NCI-H510A treated with DMSO at 0.1 percent for 48 hours (cell line): ENCODE results near the gene CDKN3.
"Not testable (repeated sequence)": the region's sequence is repeated elsewhere in the genome, so short reads cannot be mapped to it uniquely, and the experiment has no call there.

Experiments
- DNase-seq: peaks from one replicate; lab custom pipeline; 2025; lab: John Stamatoyannopoulos, UW

The CDKN3 gene

DNA sequence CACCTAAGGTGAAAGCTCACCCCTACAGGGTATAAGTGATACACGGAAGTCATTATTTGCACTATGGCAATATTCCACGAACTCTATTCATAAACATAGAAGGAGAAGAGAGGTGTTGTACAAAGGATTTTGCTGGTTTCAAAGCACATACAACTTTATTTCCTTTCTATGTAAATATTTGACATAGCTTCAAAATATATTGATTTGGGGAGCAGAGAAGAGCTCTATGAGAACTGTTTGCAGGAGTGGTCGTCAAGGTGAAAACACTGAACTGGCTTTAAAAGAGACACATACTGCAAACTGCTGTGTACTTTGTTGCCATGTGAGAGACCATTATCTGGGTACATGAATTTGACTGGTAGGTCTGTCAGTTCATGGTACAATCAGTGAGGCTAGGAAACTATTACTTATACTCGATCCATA is 27.7 kb downstream of the CDKN3 start:
- DNase-seq = no peak

GRCh38 chr14:54425068-54425467 is 28.3 kb downstream of the CDKN3 start:
- no peak for DNase-seq

GRCh38 chr14:54425537-54426274 is 28.9 kb downstream of the CDKN3 start:
- DNase-seq = no peak

- DNase-seq = no peak
These were observed 31.1 kb downstream of the CDKN3 start for GRCh38 chr14:54427871-54428270.

DNA sequence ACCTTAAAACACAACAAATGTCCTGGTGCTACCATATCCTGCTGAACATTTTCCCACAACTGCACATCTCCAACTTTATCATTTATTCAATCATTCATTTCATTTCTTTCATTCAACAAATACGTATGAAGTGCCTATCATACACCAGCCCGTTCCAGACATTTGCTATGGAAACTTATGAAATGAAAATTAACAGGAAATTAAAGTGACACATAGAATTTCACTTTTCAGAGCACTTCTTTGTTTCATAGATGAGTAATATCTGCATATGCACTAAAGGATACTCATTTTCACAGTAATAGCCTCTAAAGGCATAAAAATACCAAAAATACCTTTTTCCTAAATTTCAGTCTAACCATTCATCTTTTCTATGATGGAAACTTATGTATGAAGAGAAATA is 31.7 kb downstream of the CDKN3 start:
- no peak for DNase-seq

DNA sequence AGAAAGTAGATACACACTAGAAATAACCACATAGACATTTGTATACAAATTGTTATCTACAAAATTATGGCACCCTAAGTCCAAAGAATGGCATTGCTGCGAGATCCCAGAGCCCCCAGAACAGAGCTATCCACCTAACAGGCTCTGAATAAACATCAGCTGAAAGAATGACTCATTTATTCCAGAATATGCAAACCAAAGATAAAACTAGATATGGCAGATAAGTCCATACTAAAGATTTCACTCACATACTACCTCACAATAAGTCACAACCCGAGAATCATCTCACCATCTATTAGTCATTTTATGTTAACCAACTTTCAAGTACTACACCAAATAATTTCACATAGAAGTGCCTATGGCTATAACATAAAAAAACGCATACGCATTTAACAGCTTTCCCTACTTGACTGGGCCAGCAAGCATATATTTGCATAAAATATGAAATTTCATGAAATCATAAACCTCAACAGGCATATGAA is 38.7 kb downstream of the CDKN3 start:
- DNase-seq = no peak

- not testable (repeated sequence) for DNase-seq
These were observed 41.1 kb downstream of the CDKN3 start for GRCh38 chr14:54437954-54438353.

DNA sequence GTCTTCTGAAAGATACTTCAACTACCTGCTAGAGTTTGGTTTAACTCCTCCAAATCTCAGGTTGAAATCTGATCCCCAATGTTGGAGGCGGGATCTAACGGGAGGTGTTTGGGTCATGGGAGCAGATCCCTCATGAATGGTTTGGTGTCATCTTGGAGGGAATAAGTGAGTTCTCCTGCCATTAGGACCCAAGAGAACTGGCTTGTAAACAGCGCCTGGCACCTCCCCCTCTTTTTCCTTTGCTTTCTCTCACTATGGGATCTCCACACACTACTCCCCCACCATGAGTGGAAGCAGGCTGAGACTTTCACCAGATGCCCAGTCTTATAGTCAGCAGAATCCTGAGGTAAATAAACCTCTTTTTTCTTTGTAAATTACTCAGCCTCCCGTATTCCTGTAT is 41.9 kb downstream of the CDKN3 start:
- DNase-seq = no peak

DNA sequence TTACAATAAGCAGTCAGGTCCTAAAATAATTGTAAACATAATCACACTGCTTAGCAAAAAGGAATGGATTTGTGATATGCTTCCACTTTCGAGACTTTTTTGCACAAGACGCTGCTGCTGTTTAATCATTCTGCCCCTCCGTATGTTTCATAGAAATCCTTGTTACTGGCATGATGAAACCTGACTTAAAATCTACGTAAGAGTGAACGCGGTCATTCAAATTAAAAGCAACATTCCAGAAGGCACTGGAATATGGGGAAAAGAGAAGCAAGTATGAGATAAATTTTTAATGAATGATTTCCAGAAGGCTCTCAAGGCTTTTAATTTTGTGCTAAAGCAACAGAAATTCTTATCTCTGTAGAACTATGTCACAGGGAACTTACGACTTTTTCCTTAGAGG is 43.2 kb downstream of the CDKN3 start:
- no peak for DNase-seq

GRCh38 chr14:54440476-54440872 is 43.7 kb downstream of the CDKN3 start:
- no peak for DNase-seq

DNA sequence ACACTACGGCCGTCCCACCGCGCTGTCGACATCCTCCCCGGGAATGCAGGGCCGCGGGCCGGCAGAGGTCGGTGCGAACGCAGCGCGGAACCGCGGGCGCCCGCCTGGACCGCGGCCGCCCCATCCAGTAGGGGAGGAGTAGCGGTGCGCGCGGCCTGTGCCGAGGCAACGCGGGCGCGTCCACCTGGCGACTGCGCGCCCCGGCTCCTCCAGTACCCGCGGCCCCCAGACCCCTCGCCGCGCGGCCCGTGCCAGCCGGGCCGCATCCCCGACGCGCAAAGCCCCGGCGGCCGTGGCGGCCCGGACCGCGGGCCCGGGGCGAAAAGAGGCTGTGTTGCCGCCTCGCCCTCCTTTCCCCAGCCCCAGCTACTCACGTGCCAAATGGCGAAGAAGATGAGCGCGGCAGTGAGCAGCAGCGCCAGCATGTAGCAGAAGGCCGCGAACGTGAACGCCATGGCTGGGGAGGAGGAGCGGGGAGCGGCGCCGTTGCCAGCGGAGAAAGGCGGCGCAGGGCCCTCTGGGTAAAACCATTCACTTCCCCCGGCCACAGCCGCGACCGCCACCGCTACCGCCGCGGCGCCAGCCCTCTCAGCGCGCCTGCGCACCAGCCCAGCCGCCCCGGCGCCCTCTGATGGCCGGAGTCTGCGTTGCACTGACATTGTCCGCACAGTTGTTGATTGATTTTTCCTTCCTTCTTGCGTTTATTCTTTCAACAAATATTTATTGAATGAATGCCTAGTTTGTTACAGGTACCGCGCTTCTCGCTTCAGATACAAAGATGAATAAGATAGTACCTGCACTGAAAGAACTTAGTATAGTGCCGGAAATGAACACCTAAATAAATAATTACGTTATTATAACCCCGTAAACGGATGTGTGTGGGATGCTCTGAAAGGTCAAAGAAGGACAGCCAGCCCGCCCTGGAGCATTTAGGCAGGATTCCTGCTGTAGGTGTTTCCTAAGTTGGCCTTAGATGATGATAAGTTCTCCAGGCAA is 44.4 kb downstream of the CDKN3 start, which contains the start of gene CNIH1:
TSS of gene CNIH1 (minus strand) at position 502 of the 996 bp plus-strand sequence. CDS start at position 455, 47 bp downstream.
- DNase-seq = peak; percentile 93

GRCh38 chr14:54442961-54443360 is 46.2 kb downstream of the CDKN3 start:
- DNase-seq = not testable (repeated sequence)

DNA sequence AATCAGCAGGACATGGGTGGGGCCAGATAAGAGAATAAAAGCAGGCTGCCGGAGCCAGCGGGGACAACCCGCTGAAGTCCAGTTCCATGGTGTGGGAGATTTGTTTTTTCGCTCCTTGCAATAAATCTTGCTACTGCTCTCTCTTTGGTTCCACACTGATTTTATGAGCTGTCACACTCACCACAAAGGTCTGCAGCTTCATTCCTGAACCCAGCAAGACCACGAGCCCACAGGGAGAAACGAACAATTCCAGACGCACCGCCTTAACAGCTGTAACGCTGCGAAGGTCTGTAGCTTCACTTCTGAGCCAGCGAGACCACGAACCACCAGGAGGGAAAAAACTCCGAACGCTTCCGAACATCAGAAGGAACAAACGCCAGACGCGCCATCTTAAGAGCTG is 47.2 kb downstream of the CDKN3 start:
- no peak for DNase-seq

DNA sequence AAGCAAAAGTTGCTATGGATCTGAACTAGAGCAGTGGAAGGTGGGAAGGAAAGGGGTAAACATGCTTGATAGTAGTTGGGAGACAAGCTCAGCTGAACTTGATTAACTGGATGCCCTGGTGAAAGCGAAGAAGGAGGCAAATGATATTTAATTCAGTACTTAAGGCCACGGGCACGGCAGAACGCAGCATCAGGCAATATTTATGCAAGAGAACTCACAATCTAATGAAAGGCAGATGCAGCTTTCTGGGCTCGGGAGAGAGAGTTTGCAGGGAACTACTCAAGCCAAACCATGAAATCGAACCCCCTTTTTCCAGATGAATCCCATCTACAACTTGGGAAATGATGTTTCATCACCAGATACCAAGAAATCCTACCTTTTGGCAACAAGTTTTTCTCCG is 47.9 kb downstream of the CDKN3 start:
- no peak for DNase-seq

DNA sequence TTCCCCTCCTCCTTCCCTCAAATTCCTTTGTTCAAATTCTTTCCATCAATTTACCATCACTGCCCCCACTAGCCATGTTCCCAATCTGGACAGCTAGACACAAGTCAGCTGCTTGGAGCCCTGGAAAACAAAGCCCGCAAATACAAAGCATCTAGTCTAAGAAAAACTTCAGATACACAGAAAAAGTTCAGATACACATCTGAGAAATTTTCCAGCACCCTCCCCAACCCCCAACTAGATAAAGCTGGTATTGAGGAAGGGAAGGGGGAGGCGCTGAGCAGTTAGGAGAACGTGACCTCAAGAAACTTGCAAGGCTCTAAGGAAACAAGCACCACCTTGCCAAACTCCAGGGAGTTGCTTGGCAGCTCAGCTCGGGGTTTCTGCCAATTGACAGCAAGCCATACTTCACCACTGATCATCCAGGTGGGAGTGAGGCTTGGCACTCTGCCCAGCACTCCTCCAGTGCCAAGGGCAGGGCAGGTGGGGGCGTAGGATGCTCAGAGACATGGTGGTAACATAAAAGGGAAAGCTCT is 49.4 kb downstream of the CDKN3 start:
- peak; percentile 46 for DNase-seq

DNA sequence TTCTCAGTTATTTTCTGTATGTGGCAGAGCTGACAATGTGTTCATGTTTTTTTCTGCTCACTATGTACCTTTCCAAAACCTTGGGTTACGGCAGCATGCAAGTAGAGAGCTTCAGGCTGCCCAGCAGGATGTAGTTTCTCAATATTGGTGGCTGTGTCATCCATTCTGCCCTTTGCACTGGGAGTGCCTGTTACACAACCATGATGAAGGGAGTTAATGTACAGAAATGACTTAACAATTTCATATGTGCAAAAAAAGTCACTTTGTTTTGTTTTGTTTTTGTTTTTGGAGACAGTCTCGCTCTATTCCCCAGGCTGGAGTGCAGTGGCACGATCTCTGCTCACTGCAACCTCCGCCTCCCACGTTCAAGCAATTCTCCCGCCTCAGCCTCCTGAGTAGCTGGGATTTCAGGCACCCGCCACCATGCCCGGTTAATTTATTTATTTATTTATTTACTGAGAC is 50.5 kb downstream of the CDKN3 start:
- no peak for DNase-seq

DNA sequence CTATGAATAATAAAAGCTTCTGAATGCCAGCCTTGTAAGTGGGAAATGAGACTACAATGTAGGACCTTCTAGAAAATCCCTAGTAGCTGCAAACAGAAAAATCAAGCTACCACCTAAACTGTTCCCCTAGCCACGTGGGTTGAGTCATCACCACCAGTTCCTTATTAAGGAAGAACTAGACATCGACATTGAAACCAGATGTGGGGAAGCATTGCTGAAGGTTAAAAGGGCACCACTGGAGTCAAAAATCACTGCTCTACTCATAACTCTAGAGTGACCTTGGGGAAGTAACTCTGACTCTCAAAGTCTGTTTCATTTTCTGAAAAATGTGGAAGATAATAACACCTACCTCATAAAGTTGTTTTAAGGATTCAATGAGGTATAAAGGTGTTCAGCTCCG is 53.7 kb downstream of the CDKN3 start:
- no peak for DNase-seq

GRCh38 chr14:54451121-54451601 is 54.4 kb downstream of the CDKN3 start:
- no peak for DNase-seq

DNA sequence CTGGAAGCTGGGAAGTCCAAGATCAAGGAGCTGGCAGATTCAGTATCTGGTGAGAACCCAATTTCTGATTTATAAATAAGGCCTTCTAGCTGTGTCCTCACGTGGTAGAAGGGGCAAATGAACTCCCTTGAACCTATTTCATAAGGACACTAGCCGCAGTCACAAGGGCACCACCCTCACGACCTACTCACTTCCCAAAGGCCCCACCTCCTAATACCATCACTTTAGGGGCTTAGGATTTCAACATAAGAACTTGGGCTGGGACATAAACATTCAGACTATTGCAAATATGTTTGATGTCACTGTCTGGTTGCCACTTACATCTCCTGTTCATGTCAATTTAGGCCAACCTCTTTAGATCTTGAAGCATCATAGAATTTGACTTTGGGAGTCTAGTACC is 55.2 kb downstream of the CDKN3 start:
- no peak for DNase-seq

DNA sequence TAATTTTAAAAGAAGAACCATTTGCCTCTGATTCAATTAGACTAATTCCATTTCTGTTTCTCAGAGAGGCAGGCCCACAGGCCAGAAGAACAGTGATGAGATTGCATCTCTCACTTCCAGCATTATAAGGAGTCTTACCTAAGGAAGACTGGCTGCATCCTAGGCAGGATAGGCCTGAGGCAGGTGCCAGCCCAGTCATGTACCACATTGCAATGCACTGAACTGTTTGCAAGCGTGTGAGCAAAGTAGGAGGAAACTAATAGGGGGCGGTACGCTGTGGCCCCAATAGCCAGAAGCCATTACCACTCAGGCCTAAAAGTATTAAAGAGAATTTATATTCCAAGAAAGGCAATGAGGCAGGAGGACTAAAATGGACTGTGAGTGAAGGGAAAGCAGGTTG is 56.4 kb downstream of the CDKN3 start:
- DNase-seq = no peak

- DNase-seq = not testable (repeated sequence)
These were observed 57.2 kb downstream of the CDKN3 start for GRCh38 chr14:54453990-54454389.

- no peak for DNase-seq
These were observed 58.6 kb downstream of the CDKN3 start for GRCh38 chr14:54455363-54455762.
